GM18526 (cell line): ENCODE data around the gene PCSK4.

Experiments used
- POLR2A ChIP-seq: IDR thresholded peaks from 3 replicates; pipeline ENCODE4 v1.6.1; 2011; ENCODE audit not compliant: insufficient read length; ENCODE audit errors: extremely low read depth

The PCSK4 gene

GRCh38 chr19:1490311-1491113 is at the start of gene PCSK4:
Gene PCSK4, minus strand, starts transcription at chr19:1490350. Its CDS starts 4 bp downstream, at chr19:1490346.
- TF ChIP-seq POLR2A = no peak

GRCh38 chr19:1538978-1539377 is 48.8 kb upstream of the PCSK4 start:
- no peak for TF ChIP-seq POLR2A

GRCh38 chr19:1534972-1535371 is 44.8 kb upstream of the PCSK4 start:
- TF ChIP-seq POLR2A = no peak

- TF ChIP-seq POLR2A = no peak
Observed at GRCh38 chr19:1533510-1534150, 43.5 kb upstream of the PCSK4 start.

GRCh38 chr19:1532003-1532402 is 41.9 kb upstream of the PCSK4 start:
- no peak for TF ChIP-seq POLR2A

GRCh38 chr19:1531587-1531986 is 41.4 kb upstream of the PCSK4 start:
- no peak for TF ChIP-seq POLR2A

- TF ChIP-seq POLR2A = no peak
Observed at GRCh38 chr19:1529430-1529816, 39.3 kb upstream of the PCSK4 start.

- no peak for TF ChIP-seq POLR2A
Observed at GRCh38 chr19:1528596-1529429, 38.7 kb upstream of the PCSK4 start.

- no peak for TF ChIP-seq POLR2A
Observed at GRCh38 chr19:1527650-1528309, 37.6 kb upstream of the PCSK4 start.

GRCh38 chr19:1526979-1527649 is 37.0 kb upstream of the PCSK4 start:
- TF ChIP-seq POLR2A = no peak

- TF ChIP-seq POLR2A = no peak
Observed at GRCh38 chr19:1526066-1526778, 36.1 kb upstream of the PCSK4 start.

GRCh38 chr19:1525343-1525742 is 35.2 kb upstream of the PCSK4 start:
- no peak for TF ChIP-seq POLR2A

GRCh38 chr19:1524972-1525325 is 34.8 kb upstream of the PCSK4 start:
- no peak for TF ChIP-seq POLR2A

- TF ChIP-seq POLR2A = no peak
Observed at GRCh38 chr19:1524287-1524971, 34.3 kb upstream of the PCSK4 start.
